A673 (cell line): Measurements from ENCODE around the gene SLX9.

Source experiments
- CTCF ChIP-seq: fragments of 300-800, 200-600 bp; sonication (generic); conservative IDR thresholded peaks from 2 replicates; pipeline ENCODE4 v1.5.1; 2017; ENCODE audit warnings: low read depth, mild to moderate bottlenecking, antibody characterized with exemption, low read length, moderate library complexity, mixed read lengths
- EZH2 ChIP-seq: fragments of 200-600 bp; sonication (generic); IDR thresholded peaks from 2 replicates; pipeline ENCODE4 v1.6.1; 2017; ENCODE audit warnings: borderline replicate concordance, low read depth, mild to moderate bottlenecking, mixed read lengths, antibody characterized with exemption, low read length; ENCODE audit not compliant: poor library complexity, severe bottlenecking

GRCh38 chr21:44914176-44914874 lies 25.5 kb upstream of the SLX9 start:
- TF ChIP-seq EZH2 (no peak), CTCF (no peak)
